Glutamatergic neuron (in vitro differentiated cells): ENCODE data around the gene PRLR. TPM values are rescaled to one million over a fixed set of nuclear protein-coding genes. Genes with fewer than 3 reads are reported as not detected.

Source experiments
- DNase-seq: peaks from one replicate; pipeline ENCODE4 v3.0.0; 2022
- H3K27ac Mint-ChIP-seq: one replicate; pipeline ENCODE4 v1.8.0; 2020; ENCODE audit warnings: mild to moderate bottlenecking, mixed read lengths, inconsistent platforms; ENCODE audit not compliant: unreplicated experiment
- H3K27me3 Mint-ChIP-seq: one replicate; pipeline ENCODE4 v1.8.0; 2020; ENCODE audit warnings: mild to moderate bottlenecking, moderate library complexity, mixed read lengths, inconsistent platforms; ENCODE audit not compliant: unreplicated experiment
- H3K36me3 Mint-ChIP-seq: one replicate; pipeline ENCODE4 v1.8.0; 2020; ENCODE audit warnings: mild to moderate bottlenecking, mixed read lengths, inconsistent platforms; ENCODE audit not compliant: unreplicated experiment
- H3K4me1 Mint-ChIP-seq: one replicate; pipeline ENCODE4 v1.8.0; 2020; ENCODE audit warnings: mild to moderate bottlenecking, low read depth, mixed read lengths, inconsistent platforms; ENCODE audit not compliant: unreplicated experiment
- H3K4me3 Mint-ChIP-seq: one replicate; pipeline ENCODE4 v1.8.0; 2020; ENCODE audit warnings: mild to moderate bottlenecking, mixed read lengths, inconsistent platforms; ENCODE audit not compliant: unreplicated experiment
- H3K9me3 Mint-ChIP-seq: one replicate; pipeline ENCODE4 v1.8.0; 2020; ENCODE audit warnings: mild to moderate bottlenecking, moderate library complexity, mixed read lengths, inconsistent platforms; ENCODE audit not compliant: unreplicated experiment
- CTCF ChIP-seq: fragments of 200-600 bp; sonication (generic); IDR thresholded peaks from one replicate; pipeline ENCODE4 v1.5.0; 2021; ENCODE audit not compliant: partially characterized antibody, unreplicated experiment
- total RNA-seq: library from RNA; stranded (reverse); fragmentation: NEBNext Ultra II Directional; extraction: Animal tissue kit (Norgen Biotek cat#: 25700); gene quantifications from one replicate; pipeline ENCODE4 v1.2.1, GENCODE V29; 2021; ENCODE audit not compliant: unreplicated experiment

PRLR gene
- total RNA-seq, 1 donor from 2014 or later, result not detected

GRCh38 chr5:35010676-35011075, 219.6 kb downstream of the PRLR start:
- no peaks in the 10 kb centered on the region for H3K27me3 Mint-ChIP-seq
- H3K4me3 Mint-ChIP-seq, result no peak overlapping the region
- H3K27ac Mint-ChIP-seq, result no peak overlapping the region
- H3K9me3 Mint-ChIP-seq, result no peaks in the 10 kb centered on the region
- no peak for TF ChIP-seq CTCF
- peaks cover 3% of the 10 kb centered on the region for H3K4me1 Mint-ChIP-seq
- H3K36me3 Mint-ChIP-seq, result no peaks in the 10 kb centered on the region
- no peak for DNase-seq

- no peak overlapping the region for H3K27ac Mint-ChIP-seq
Measured at GRCh38 chr5:35009657-35010056, 220.6 kb downstream of the PRLR start.

GRCh38 chr5:35009019-35009418, 221.3 kb downstream of the PRLR start:
- Mint-ChIP-seq H3K4me3 (no peak overlapping the region), H3K36me3 (no peaks in the 10 kb centered on the region), H3K4me1 (peaks cover 3% of the 10 kb centered on the region), H3K27ac (no peak overlapping the region), H3K27me3 (no peaks in the 10 kb centered on the region), H3K9me3 (no peaks in the 10 kb centered on the region)
- no peak for TF ChIP-seq CTCF
- DNase-seq, result no peak

More at GRCh38 chr5:35009657-35010056, 220.6 kb downstream of the PRLR start:
- Mint-ChIP-seq H3K4me3 (no peak overlapping the region), H3K27me3 (no peaks in the 10 kb centered on the region), H3K36me3 (no peaks in the 10 kb centered on the region), H3K9me3 (no peaks in the 10 kb centered on the region), H3K4me1 (peaks cover 3% of the 10 kb centered on the region)
- no peak for DNase-seq
- TF ChIP-seq CTCF, result no peak

- H3K4me1 Mint-ChIP-seq, result peaks cover 3% of the 10 kb centered on the region
- H3K27me3 Mint-ChIP-seq, result no peaks in the 10 kb centered on the region
- H3K36me3 Mint-ChIP-seq, result no peaks in the 10 kb centered on the region
- TF ChIP-seq CTCF, result no peak
- no peaks in the 10 kb centered on the region for H3K9me3 Mint-ChIP-seq
- no peak for DNase-seq
- no peak overlapping the region for H3K4me3 Mint-ChIP-seq
- no peak overlapping the region for H3K27ac Mint-ChIP-seq
Measured at GRCh38 chr5:35004771-35005170, 225.5 kb downstream of the PRLR start.

- Mint-ChIP-seq H3K4me1 (peaks cover 3% of the 10 kb centered on the region), H3K27me3 (no peaks in the 10 kb centered on the region), H3K9me3 (no peaks in the 10 kb centered on the region), H3K4me3 (no peak overlapping the region), H3K36me3 (no peaks in the 10 kb centered on the region), H3K27ac (no peak overlapping the region)
- no peak for TF ChIP-seq CTCF
- no peak for DNase-seq
Measured at GRCh38 chr5:35004200-35004599, 226.1 kb downstream of the PRLR start.
